T-helper 22 cell (primary cell): ENCODE measurements around the gene TTLL4.
"Not testable (repeated sequence)": the region's sequence is repeated elsewhere in the genome, so short reads cannot be mapped to it uniquely, and the experiment has no call there.

Experiments used
- DNase-seq: peaks from one replicate; pipeline ENCODE4 v3.0.0-alpha.2; 2020; ENCODE audit warnings: low read depth

The TTLL4 gene, protein sequence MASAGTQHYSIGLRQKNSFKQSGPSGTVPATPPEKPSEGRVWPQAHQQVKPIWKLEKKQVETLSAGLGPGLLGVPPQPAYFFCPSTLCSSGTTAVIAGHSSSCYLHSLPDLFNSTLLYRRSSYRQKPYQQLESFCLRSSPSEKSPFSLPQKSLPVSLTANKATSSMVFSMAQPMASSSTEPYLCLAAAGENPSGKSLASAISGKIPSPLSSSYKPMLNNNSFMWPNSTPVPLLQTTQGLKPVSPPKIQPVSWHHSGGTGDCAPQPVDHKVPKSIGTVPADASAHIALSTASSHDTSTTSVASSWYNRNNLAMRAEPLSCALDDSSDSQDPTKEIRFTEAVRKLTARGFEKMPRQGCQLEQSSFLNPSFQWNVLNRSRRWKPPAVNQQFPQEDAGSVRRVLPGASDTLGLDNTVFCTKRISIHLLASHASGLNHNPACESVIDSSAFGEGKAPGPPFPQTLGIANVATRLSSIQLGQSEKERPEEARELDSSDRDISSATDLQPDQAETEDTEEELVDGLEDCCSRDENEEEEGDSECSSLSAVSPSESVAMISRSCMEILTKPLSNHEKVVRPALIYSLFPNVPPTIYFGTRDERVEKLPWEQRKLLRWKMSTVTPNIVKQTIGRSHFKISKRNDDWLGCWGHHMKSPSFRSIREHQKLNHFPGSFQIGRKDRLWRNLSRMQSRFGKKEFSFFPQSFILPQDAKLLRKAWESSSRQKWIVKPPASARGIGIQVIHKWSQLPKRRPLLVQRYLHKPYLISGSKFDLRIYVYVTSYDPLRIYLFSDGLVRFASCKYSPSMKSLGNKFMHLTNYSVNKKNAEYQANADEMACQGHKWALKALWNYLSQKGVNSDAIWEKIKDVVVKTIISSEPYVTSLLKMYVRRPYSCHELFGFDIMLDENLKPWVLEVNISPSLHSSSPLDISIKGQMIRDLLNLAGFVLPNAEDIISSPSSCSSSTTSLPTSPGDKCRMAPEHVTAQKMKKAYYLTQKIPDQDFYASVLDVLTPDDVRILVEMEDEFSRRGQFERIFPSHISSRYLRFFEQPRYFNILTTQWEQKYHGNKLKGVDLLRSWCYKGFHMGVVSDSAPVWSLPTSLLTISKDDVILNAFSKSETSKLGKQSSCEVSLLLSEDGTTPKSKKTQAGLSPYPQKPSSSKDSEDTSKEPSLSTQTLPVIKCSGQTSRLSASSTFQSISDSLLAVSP

GRCh38 chr2:218710687-218711549 is at the start of gene TTLL4:
TSS of gene TTLL4 (plus strand) at chr2:218710835. CDS start at chr2:218737677, 26,842 bp downstream.
- DNase-seq = peak; percentile 98

- DNase-seq = no peak
Observed at GRCh38 chr2:218662377-218662776, 48.3 kb upstream of the TTLL4 start.

DNA sequence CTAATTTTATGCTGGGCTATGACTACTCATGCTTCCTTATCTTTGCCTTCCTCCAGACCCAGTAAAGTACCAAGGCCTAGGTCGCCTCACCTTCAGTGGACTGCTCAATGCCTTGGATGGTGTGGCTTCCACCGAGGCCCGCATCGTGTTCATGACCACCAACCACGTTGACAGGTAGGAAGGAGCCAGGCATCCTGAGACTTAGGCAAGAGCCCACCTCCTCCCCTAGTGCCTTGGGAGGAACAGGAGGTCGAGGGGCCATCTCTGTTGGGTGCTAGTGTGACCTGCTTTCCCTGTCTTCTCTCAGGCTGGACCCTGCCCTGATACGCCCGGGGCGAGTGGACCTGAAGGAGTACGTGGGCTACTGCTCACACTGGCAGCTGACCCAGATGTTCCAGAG is 47.8 kb upstream of the TTLL4 start:
- no peak for DNase-seq

DNA sequence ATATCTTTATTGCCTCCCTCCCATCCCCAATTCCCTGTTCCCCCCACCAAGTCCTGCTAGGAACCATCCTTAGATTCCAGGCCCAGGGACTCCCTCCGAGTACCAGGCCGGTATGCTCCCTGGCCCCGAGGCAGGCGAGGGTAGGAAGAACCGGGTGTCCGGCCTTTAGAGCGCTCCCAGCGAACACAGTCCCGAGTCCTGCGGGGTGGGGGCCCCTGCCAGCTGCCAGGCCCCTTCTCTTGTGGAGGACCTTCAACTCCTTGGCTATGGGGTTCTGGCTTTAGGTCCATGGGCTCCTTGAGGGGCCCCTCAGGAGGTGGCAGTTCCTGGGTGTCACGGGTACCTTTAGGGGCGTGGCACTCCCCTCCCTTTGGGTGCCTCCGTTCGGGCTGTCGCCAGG is 46.7 kb upstream of the TTLL4 start:
- DNase-seq = no peak

- DNase-seq = no peak
Observed at GRCh38 chr2:218664653-218665052, 46.0 kb upstream of the TTLL4 start.

GRCh38 chr2:218671097-218671653 is 39.5 kb upstream of the TTLL4 start:
- DNase-seq = no peak

DNA sequence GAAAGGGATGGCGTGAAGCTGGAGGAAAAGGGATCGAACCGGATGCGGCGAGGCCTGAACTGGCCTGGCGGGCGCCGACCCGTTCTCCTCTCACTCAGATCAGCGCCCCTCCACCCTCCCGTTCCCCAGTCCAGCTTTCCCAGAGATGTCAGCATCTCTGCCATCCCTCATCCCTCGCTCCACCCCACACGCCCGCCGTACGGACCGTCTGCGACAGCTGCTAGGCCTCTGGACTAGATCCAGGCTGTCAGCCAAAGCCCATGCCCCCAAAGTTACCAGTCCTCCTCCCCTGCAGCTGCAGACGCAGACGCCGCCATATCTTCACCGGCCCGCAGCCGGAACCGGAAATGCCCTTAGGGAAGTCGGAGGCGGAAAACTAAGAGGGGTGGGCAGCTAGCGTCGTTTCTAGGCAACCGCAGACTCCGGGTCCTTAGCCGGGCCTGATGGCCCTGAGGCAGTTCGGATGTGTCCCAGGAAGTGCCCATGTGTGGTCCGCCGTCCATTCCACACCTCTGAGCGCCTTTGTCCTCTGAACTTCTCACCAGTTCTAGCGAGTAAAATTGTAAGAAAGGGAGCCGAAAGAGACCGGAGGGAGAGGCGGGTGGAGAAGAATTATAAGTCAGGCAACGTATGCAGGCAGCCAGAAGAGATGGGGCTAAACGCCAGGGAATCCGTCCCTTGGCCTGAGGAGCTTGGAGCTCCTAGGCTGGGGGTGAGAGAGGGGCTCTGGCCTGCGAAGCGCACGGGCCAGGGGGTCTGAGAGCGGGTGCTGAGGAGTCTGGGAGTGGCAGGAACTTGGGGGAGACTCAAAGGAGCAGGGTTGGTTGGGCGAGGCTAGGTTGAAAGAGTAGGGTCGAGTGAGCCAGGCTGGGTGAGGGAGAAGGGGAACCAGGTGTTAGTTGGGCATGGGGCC is 38.7 kb upstream of the TTLL4 start, which contains the start of the genes RNF25 and STK36:
TSS of gene RNF25 (minus strand) at position 349 of the 913 bp plus-strand sequence. CDS start at position 317, 32 bp downstream.
TSS of gene STK36 (plus strand) at position 433 of the 913 bp plus-strand sequence. CDS start 744 bp downstream, outside the sequence.
- peak; percentile 70 for DNase-seq

GRCh38 chr2:218679119-218679518 is 31.5 kb upstream of the TTLL4 start:
- no peak for DNase-seq

GRCh38 chr2:218680061-218680460 is 30.6 kb upstream of the TTLL4 start:
- DNase-seq = no peak

DNA sequence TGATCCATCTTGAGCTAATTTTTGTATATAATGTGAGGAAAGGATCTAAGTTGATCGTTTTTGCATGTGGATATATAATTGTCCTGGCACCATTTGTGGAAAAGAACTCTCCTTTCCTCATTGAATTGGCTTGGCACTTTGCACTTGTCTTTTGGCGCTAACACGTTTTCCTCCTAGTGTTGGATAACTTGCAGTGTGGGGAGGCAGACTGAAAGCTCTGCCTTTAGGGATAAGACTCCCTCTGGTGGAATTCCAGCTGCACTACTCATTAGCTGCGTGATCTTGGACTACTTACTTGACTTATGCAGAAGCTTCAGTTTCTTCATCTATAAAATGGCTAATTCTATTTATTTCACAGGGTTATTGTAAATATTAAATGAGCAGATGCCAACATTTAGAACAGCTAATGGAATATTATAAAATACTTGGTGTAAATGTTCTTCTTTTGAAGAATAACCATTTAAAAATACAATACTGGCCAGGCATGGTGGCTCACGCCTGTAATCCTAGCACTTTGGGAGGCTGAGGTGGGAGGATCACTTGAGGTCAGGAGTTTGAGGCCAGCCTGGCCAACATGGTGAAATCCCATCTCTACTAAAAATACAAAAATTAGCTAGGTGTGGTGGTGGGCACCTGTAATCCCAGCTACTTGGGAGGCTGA is 23.1 kb upstream of the TTLL4 start:
- not testable (repeated sequence) for DNase-seq

DNA sequence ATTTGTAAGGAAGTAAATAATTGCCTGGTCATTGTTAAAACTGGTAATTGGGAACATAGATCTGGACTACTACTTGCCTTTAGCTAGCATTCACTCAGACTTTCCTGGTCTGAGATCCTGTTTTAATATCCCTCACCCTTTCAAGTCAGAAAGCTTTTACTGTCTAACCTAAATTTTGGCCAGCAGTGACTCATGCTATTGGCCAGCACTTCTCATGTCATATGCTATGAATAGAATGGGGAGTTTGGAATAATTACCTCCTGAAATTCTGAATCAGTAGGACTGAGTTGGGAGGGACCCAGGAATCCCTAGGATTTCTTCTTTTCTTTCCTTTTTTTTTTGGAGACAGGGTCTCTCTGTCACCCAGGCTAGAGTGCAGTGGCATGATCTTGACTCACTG is 19.4 kb upstream of the TTLL4 start:
- DNase-seq = no peak

GRCh38 chr2:218694405-218695145 is 16.1 kb upstream of the TTLL4 start:
- DNase-seq = no peak

DNA sequence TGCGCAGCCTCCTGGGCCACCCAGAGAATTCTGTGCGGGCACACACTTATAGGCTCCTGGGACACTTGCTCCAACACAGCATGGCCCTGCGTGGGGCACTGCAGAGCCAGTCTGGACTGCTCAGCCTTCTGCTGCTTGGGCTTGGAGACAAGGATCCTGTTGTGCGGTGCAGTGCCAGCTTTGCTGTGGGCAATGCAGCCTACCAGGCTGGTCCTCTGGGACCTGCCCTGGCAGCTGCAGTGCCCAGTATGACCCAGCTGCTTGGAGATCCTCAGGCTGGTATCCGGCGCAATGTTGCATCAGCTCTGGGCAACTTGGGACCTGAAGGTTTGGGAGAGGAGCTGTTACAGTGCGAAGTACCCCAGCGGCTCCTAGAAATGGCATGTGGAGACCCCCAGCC is 11.8 kb upstream of the TTLL4 start:
- no peak for DNase-seq

GRCh38 chr2:218701806-218702205 is 8.8 kb upstream of the TTLL4 start:
- no peak for DNase-seq

DNA sequence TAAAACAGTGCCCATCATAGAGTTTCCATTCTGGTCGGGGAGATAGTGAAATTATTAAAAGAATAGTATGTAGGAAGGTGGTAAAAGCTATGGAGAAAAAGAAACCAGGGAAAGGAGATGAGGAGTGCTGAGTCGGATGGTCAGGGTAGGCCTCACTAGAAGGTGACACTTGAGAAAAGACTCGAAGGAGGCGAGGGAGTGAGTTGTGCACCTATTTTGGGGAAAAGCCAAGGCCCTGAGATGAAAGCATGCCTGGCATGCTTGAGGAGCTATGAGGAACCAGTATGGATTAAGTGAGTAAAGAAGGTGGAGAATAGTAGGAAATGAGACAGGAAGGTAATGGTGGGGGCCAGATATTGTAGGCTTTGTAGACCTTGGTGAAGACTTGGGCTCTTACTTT is 7.3 kb upstream of the TTLL4 start:
- no peak for DNase-seq

DNA sequence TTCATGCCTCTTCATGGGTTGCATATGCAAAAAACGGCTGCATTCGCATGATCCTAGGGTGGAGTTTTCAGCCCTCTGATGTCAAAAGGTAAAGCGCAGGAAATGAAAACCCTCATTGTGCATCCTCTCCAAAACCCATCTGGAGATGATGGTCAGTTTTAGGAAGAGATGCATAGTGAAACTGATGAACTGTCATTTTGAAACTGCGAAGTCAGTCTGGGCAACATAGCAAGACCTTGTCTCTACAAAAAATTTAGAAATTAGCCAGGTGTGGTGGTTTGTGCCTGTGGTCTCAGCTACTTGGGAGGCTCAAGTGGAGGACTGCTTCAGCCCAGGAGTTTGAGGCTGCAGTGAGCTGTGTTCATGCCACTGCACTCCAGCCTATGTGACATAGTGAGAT is 2.5 kb upstream of the TTLL4 start:
- no peak for DNase-seq

GRCh38 chr2:218709908-218710307 is 727 bp upstream of the TTLL4 start:
- DNase-seq = no peak

DNA sequence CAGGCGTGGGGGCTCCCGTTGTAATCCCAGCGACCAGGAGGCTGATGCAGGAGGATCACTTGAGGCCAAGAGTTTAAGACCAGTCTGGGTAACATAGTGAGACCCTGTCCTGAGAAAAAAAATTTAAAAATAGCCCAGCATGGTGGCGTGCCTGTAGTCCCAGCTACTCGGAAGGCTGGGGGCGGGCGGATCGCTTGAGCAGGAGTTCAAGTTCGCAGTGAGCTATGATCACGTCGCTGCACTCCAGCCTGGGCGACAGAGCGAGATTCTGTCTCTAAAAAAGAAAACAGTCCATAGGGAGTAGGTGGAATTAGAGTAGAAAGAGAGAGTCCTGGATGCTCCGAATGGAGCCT is 325 bp upstream of the TTLL4 start:
- no peak for DNase-seq

DNA sequence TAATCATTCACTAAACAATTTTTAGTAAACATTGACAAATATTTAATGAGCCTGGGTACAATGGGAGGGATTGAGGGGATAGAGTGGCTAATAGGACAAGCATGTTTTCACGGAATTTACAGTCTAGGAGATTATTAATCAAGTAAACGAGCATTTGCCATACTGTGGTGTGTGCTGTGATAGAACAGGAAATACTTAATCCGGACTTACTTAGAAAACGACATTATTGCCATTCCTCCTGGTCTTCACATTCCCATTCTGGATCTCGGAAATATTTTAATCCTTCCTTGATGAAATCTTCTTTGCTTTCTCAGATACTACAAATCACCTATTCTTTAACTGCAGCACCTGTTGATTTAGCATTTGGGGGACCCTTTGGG is 905 bp downstream of the TTLL4 start:
- DNase-seq = no peak
